Hematopoietic multipotent progenitor cell treated with erythropoietin and hydrocortisone succinate and interleukin-3 and kit ligand, for 4 days (in vitro differentiated cells): ENCODE data around the gene ZSCAN31.
"Not testable (repeated sequence)": the region's sequence is repeated elsewhere in the genome, so short reads cannot be mapped to it uniquely, and the experiment has no call there.

Source experiments
- DNase-seq: peaks from one replicate; pipeline ENCODE4 v3.0.0-alpha.2; 2015

The ZSCAN31 gene

GRCh38 chr6:28351493-28351925, 15.6 kb upstream of the ZSCAN31 start:
- DNase-seq, result no peak

- DNase-seq, result peak; percentile 33
Observed at GRCh38 chr6:28351087-28351486, 15.1 kb upstream of the ZSCAN31 start.

GRCh38 chr6:28349892-28350737, 14.2 kb upstream of the ZSCAN31 start, which contains the start of gene ZKSCAN3:
ZKSCAN3 (plus strand) TSS chr6:28349947; CDS start chr6:28359587, 9,640 bp downstream.
- peak; percentile 97 for DNase-seq

- no peak for DNase-seq
Observed at GRCh38 chr6:28349344-28349891, 13.5 kb upstream of the ZSCAN31 start.

- peak; percentile 30 for DNase-seq
Observed at GRCh38 chr6:28347119-28347518, 11.2 kb upstream of the ZSCAN31 start.

GRCh38 chr6:28345201-28345600, 9.3 kb upstream of the ZSCAN31 start:
- DNase-seq, result no peak

- DNase-seq, result peak; percentile 53
Observed at GRCh38 chr6:28343898-28344677, 8.1 kb upstream of the ZSCAN31 start.

- no peak for DNase-seq
Observed at GRCh38 chr6:28340310-28341095, 4.6 kb upstream of the ZSCAN31 start.

- peak; percentile 63 for DNase-seq
Observed at GRCh38 chr6:28337121-28337520, 1.2 kb upstream of the ZSCAN31 start.

- DNase-seq, result peak; percentile 99
Observed at GRCh38 chr6:28336284-28337120, 554 bp upstream of the ZSCAN31 start.

- peak; percentile 92 for DNase-seq
Observed at GRCh38 chr6:28335040-28335563, 846 bp downstream of the ZSCAN31 start.

- DNase-seq, result no peak
Observed at GRCh38 chr6:28334286-28335039, 1.5 kb downstream of the ZSCAN31 start.

GRCh38 chr6:28333599-28334018, 2.3 kb downstream of the ZSCAN31 start:
- DNase-seq, result no peak

GRCh38 chr6:28333047-28333446, 2.9 kb downstream of the ZSCAN31 start:
- no peak for DNase-seq

GRCh38 chr6:28330041-28330440, 5.9 kb downstream of the ZSCAN31 start:
- DNase-seq, result peak; percentile 68

GRCh38 chr6:28326371-28326948, 9.5 kb downstream of the ZSCAN31 start:
- no peak for DNase-seq

GRCh38 chr6:28323813-28324424, 12.0 kb downstream of the ZSCAN31 start:
- DNase-seq, result no peak

GRCh38 chr6:28322661-28323060, 13.3 kb downstream of the ZSCAN31 start:
- no peak for DNase-seq

GRCh38 chr6:28317866-28318265, 18.1 kb downstream of the ZSCAN31 start:
- DNase-seq, result not testable (repeated sequence)

- peak; percentile 39 for DNase-seq
Observed at GRCh38 chr6:28315628-28316027, 20.3 kb downstream of the ZSCAN31 start.
